Measurements from ENCODE around the gene ADAR. TPM values are rescaled to one million over a fixed set of nuclear protein-coding genes. Genes with fewer than 3 reads are reported as not detected.

Gene ADAR
- total RNA-seq, 1 donor from 2014 or later = 59.1 TPM

DNA sequence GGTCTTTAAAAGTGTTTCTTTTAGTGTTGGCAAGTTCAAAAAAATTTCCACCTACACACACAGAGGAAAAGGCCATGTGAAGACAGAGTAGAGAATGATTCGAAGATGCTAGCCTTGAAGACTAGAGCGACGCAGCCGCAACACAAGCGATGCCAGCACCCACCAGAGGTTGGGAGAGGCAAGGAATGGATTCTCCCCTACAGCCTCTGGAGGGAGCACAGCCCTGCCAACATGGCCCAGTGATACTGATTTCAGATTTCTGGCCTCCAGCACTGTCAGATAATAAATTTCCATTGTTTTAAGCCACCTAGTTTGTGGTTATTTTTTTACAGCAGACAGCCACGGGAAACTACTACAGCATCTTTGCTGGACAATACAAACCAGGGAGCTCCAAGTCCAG, 6.9 kb upstream of the ADAR start:
- no peak for DNase-seq

DNA sequence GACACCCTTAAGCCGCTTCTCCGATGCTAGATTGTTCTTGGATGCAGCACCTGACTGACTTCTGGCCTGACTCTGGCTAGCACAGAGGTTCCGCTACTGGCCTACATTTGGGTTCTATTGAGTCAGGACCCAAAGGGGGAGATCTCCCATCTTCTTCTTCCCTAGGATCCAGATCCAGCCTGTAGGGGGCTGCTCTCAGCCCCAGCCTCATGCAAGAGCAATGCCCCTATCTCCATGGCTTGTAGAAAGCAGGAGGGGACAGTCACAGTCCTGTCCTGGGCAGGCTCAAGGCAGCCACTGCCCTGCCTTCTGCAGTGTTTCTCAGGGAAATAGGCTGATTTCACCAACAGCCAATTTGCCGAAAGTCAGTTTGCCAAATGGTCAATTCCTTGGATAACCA, 6.3 kb upstream of the ADAR start:
- DNase-seq = no peak

DNA sequence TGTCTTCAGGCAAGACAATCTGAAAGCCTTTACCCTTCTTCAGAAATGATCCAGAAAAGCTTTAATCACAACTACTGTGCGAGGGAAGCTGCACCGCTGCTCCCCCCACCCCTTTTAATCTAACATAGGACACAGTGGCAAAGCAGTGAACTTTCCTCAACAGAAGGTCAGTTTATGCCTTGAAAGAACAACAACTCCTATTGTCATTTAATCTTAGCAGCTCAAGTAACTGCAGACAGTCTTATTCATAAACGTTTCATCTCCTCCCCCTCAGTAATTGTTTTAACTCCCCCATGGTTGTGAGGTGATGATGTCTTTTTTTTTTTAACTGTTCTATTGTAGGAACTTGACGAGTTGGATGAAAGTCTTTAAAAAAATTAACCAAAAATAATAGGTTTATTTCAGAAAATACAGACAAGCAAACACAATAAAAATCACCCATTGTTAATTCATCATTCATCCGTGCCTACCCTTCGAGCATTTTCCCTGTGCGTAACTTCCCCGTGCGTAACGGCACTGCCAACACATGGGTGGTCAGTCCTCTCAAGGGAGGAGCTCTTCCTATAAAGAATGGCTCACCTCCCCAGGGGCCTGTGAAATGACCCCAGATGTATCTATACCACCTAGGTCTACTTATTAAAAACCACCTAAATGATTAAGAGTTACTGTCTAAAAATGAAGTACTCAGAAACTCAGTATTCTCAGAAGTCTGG, 3.3 kb upstream of the ADAR start:
- DNase-seq = no peak

DNA sequence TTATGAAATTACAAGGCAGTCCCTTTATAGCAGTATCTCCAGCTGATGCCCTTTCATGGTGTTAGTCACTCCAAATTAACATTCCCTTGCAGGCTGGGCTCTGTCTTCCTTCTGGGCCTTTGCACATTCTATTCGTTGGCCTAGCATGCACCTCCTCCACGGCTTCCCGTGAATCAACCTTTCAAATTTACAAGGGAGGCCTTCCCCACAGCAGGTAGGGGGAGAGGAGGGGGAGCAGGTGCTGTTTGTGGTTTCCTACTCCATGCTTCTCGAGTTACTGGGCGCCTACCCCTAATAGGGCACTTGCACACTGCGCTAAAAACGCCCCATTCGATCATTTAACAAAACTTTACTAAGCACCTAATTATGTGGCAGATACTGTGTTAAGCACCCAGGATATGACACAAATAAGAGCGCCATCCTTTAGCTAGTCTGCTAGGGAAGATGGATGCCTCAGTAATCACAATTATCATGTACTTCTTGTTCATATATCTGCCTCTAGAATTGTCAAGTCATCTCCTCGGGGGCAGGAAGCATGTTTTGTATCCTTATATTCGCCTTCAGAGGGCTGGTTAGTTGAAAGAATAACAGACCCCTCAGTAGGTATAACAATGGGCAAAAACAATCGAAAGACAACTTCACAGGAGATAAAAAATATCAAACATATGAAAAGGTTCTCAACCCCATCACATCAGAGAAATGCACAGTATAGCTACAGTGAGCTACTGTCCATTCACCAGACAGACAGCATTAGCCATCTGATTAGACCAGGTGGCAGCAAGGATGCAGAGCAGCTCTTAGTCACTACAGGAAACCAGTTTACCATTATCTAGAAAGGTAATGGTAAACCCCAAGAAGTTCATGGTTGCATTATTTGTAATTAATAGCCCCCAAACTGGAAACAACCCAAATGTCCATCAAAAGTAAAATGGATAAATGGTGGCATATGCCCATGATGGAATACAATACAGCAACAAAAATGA, 1.7 kb upstream of the ADAR start:
- no peak for DNase-seq

DNA sequence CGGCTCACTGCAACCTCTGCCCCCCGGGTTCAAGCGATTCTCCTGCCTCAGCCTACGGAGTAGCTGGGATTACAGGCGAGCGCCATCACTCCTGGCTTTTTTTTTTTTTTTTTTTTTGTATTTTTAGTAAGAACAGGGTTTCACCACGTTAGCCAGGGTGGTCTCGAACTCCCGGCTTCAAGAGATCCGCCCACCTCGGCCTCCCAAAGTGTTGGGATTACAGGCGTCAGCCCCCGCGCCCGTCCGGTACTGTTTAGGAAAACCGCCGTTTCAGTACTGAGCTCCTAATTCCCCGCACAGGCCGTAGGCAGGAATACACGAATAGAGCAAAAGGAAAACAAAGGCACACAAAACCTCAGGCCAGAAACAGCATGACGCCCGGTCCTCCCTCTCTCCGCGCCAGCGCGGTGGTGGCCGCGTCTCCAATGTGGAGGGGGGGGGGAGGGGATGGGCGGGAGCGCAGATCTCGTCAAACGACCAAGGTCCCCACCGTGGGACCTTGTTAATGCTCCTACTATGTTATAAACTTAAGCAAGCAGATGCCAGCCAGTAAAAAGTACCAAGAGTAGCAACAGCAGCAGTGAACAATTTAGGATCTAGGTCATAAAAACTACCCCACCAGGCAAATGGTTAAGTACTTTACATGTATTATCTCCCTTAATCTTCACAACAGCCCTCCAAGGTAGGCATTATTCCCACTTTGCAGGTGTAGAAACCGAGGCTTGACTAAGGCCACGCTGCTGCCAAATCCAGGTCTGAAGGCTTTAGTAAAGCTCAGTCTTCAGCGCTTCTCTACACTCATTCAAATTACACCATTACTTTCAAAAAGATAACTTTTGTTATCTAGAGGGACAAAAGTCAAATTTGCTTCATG, 648 bp upstream of the ADAR start:
- peak; percentile 34 for DNase-seq

DNA sequence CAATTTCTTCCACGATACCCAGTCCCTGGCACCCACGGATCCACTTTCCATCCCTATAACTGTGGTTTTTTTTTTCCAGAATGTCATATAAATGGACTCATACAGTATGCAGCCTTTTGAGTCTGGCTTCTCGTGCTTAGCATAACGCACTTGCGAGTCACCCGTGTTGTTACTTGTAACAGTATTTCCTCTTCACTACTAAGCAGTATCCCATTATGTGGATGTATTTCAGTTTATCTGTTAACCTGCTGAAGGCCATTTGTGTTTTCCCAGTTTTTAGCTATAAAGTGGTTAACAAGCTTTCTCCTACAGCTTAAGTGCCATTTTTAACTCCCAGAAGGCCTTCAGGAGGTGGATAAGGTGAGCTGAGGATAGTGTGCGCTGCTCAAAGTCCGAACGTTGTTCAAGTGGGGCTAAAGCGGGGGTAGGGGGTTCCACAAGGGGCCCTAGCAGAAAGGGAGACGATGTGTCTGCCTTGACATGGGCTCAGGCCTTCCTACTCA, 829 bp downstream of the ADAR start:
- DNase-seq = no peak

DNA sequence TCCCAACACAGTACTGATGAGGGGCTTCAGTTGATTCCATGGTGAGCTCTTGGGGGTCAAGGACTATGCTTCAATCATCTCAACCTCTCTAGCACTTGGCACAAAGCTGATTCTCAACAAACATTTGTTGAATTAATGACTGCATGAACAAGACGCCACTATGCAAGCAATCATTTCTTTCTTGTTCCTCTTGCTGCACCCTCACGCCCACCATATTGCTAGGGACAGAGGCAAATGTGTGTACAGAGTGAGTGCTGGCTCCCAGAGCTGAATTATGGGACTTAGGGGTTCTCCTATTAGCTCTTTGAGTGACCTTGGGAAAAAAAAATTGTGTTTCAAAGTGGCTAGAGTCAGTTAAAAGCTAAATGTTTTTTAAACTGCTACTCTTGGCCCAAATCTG, 2.5 kb downstream of the ADAR start:
- no peak for DNase-seq

DNA sequence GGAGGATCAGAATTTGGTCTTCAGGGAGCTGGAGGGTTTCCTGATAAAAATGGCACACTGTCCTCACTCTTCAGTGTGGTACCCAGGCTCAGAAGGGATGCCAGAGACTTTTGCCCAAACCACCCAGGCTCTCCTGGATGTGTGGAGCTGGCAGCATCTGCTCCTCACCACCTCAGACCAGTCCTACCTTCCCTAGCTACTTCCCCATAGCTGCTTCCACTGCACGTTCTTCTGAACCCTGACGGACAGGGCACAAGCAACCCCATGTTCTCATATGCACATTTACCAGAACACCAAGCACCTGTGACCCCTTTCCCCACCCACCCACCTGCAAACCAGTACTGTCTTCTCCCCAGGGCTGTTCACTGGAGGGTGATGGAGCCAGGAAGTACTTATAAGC, 4.7 kb downstream of the ADAR start:
- DNase-seq = no peak

DNA sequence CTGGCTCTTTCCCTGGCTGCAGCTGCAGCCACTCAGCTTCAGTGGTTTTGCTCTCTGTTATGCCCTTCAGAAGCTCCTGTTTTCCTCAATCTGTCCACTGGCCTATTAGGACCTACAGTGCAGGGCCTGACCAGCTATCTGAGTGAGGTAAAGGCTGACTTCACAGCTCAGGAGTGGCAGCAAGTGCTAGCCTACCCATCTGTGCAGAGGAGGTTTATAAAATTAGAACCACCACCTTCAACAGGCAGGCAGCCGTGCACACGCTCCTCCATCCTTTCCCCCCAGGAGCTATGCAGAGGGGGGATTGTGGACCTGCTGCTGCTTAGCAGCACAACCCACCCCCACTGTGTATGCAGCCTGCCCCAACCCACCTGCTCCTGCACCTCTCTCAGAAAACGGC, 8.3 kb downstream of the ADAR start:
- peak; percentile 49 for DNase-seq

DNA sequence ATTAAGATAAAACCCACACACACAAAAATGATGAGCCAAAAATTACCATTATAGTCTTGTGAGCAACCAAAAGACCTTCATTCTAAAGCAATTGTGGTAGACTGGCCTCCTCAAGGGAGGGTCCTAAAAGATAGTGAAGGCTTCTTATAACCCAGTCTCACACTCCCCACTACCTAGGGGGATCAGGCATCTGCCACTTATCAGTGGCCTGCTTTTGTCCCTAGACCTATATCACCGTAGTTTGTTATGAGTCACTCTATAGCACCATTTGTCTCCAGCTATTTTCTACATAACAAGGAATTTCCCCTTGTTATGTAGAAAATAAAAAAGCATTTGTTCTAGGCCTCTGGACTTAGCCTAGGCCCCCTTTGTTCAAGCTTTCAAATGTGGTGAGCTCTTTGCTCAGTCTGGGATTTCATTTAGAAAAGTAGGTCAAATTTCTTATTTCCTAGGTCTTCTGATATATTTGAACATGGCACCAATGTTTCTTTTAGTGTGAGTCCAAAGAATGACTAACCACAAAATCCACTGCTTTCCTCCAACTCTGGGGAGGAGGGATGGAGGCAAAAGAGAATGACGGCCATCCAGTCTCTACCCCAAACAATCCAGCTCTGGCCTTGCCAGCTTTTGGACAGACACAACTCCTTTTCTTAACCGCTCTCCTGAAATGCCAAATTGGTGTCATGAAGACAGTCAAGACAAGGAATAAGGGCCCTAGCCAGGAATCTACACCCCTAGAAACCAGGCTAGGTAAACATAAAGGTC, 8.9 kb downstream of the ADAR start:
- peak; percentile 49 for DNase-seq

DNA sequence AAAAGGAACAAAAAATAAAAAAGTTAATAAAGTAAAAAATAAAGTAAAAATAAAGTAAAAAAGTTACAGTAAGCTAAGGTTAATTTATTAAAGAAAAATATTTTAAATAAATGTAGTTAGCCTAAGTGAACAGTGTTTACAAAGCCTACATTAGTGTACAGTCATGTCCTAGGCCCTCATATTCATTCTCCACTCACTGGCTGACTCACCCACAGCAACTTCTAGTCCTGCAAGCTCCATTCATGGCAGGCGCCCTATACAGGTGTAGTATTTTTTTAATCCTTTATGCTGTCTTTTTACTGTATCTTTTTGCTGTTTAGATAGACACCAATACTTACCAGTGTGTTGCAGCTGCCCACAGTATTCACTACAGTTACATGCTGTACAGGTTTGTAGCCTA, 12.4 kb downstream of the ADAR start:
- no peak for DNase-seq

DNA sequence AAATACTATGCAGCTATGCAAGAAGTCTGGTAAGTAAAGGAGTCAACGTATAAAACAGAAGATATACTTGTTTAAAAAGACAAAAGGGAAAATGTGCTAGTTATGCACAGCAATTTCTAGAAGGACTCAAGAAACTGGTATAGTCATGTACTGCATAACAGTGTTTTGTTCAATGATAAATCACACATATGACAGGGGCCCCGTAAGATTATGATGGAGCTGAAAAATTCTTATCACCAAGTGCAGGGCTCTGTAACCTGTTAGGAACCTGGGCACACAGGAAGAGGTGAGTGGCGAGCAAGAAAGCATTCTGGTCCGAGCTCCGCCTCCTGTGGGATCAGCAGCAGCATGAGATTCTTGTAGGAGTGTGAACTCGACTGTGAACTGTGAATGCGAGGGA, 13.2 kb downstream of the ADAR start:
- no peak for DNase-seq

DNA sequence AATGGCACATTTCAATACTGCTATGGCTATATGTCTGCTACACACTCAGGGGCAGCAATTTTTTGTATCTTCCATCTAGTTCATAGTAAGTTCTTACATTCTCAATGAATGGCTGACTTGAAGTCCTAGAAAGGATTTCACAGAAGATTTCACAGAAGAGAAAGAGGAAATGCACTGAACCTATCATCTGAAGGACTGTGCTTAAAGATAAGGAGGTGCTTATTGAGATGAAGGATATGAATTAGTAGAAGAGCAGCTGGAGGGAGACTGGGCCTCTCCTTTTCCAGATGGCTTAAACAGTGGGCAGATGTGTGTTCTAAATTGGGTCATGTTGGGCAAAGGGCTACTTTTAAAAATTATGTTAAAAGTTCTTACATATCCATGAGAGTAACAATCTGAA, 14.6 kb downstream of the ADAR start:
- no peak for DNase-seq

DNA sequence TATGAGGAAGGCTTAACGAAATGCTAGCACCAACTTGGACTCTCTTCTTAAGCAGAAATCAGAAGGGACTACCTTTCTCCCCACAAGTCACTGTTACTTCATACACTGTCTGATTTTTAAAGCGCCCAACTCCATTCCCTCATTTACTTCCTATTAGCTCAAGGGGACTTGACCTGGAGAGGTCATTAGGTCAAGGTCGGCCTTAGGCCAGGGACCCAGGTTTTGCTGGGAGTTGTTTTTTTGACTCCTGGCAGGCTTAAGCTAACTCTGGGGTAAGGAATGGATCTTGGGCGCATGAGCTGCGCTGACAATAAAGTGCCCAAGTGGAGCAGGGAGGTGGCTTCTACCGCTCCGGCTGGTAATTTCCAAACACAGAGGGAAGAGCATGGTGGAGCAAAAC, 16.8 kb downstream of the ADAR start:
- no peak for DNase-seq

DNA sequence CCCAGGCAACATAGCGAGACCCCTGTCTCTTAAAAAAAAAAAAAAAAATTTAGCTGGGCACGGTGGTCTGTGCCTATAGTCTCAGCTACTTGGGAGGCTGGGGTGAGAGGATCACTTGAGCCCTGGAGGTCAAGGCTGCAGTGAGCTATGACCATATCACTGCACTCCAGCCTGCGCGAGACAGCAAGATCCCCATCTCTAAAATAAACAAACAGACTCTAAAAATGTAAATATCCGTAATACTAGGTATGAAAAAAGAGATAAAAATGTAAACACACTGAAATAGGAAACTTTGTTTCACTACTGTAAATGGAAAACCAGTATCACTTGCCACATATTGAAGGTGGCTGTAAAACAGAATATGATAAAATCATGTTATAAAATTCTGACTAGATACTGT, 17.2 kb downstream of the ADAR start:
- DNase-seq = no peak

DNA sequence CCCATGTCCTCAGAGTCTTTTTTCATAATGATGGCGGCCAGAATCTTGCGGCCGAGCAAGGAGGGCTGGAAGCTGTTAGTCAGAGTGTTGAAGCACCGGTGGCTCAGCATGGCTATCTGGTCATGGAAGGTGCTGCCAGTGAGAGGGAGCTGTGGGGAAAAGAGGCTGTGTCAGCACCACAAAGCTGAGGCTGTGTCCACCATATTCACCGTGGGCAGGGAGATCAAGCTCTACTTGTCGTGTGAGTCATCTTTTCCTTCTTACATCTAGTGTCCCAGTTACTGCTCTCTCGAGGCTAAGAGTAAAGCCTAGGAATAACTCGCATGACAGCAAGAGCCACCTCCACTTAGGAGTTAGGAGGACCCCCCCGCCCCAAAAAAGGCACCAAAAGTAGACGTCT, 18.2 kb downstream of the ADAR start:
- no peak for DNase-seq

DNA sequence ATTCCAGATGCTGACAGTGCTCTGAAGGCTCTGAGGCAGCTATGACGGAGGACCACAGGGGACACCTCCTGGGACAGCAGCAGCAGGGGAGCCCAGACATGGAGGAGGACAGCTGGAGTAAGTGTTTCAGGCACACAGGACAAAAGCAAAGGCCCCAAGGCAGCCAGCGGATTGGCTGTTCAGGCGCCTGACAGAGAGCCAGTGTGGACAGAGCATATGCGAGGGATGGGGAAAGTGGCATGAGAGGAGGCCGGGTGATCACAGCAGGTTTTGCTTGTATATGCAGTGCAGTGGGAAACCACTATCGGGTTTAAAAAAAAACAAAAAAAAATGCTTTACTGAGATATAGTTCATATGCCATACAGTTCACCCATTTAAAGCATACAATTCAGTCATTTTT, 21.3 kb downstream of the ADAR start:
- DNase-seq = no peak

DNA sequence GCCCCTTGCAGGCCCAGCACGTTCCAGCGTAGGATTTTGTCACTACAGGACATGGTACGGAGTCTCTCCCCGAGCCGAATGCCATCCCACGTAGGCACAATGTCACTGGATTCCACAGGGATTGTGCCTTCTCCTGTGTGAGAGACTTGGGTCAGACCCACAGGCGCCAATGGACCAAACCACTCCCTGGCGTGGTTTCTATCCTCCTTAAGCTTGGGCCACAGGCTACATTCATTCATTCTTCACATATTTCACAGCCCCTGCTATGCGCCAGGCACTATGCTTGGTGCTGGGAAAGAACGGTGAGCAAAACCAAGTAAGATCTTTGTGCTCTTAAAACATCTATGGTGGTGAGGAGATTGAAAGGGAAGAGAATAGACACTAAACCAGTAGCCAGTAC, 21.8 kb downstream of the ADAR start:
- no peak for DNase-seq

DNA sequence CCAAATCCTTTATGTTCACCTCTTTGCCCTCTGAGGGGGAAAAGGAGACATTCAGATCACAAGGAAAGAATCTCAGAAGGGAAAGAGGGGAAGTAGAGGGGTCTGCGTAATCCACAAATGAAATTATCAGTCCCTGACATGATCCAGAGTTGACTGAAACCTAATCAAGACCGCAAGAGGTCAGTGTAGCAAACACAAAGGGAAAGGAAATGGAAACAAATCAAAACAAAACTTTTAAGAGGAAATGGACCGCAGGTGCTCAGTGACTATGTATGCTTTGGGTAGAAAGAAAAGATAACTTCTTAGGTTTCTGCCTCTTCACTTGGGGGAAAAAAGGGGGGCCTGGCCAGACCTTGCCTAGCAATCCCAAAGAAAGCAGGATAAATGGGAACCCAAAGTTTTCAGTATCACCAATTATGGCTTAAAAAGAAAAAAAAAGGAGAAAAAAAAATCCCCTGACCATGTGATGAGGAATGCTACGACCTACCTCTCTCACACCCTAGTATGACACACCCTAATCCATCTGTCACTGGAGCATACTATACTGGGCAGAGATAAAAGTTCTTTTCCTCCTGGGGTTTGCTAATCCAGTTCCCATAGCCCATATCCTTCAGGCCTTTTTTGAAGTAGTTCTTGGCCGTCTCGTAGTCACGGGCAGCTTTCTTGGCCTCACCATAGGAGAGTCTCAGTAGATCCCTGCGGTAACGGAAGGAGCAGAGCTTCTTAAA, 23.6 kb downstream of the ADAR start:
- no peak for DNase-seq

DNA sequence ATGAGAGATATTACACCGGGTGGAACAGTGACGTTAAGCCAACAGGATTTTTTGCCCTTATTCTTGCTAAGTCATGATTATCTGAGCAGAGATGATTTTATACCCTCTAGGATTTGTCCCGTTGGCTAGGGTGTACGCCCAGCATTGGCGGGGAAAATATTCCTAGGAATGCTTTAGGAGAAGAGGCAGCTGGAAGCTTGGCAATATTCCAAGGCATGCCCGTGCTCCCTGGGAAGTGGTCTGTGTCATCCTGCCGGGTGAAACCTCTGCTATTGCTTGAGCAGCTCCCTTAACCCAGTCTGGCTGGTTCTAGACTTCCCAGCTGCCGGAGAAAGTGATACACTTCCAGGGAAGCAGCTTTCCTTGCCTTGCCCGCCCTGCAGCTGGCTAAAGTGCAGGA, 24.2 kb downstream of the ADAR start:
- DNase-seq = no peak

DNA sequence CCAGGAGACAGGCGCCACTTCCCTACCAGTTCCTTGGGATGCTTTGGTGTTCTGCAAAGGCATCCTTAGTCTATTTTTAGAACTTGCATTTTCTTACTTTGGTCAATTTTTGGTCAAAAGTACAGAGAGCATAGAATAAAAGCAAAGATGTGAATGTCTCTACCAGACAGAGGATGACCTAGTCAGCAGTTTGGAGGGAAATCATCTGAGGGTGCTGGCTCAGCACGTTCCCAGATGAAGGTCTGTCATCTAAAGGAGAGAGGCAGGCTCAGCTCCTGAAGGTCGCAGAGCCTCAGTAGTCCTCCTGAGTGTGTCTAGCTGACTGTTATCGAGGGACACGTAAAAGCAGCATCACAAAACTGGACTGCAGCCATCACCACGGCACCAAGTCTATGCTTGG, 25.1 kb downstream of the ADAR start:
- DNase-seq = no peak

All from occipital lobe (tissue), 2 donors.